Epithelial cell of umbilical artery (primary cell): ENCODE data around the gene LIG3. TPM values are rescaled to one million over a fixed set of nuclear protein-coding genes. Genes with fewer than 3 reads are reported as not detected.

Experiments
- total RNA-seq: library from RNA; depleted of rRNA; stranded (reverse); fragments of >200 nt; gene quantifications from 2 replicates; pipeline ENCODE4 v1.2.3, GENCODE V29; 2014

Gene LIG3
- total RNA-seq = 31.2 and 46.7 TPM in 2 replicates

DNA sequence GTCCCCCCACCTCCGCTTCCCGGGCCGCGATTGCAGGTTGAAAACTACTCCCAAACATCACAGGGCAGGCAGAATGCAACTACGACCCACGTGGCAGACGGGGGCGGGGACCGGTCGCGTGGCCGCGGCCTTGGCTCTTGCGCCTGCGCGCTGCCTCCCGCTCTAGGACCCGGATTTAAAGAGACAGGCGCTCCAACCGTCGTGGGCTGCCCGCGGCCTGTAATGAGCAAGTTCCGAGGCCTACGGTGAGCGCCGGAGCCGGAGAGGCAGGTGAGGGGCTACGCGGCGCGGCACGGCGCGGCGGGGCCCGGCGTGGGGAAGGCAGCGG is at the start of gene LIG3:
Gene LIG3 (plus strand): TSS at position 160 of the 328 bp plus-strand sequence. CDS start 2,494 bp downstream, outside the sequence.

DNA sequence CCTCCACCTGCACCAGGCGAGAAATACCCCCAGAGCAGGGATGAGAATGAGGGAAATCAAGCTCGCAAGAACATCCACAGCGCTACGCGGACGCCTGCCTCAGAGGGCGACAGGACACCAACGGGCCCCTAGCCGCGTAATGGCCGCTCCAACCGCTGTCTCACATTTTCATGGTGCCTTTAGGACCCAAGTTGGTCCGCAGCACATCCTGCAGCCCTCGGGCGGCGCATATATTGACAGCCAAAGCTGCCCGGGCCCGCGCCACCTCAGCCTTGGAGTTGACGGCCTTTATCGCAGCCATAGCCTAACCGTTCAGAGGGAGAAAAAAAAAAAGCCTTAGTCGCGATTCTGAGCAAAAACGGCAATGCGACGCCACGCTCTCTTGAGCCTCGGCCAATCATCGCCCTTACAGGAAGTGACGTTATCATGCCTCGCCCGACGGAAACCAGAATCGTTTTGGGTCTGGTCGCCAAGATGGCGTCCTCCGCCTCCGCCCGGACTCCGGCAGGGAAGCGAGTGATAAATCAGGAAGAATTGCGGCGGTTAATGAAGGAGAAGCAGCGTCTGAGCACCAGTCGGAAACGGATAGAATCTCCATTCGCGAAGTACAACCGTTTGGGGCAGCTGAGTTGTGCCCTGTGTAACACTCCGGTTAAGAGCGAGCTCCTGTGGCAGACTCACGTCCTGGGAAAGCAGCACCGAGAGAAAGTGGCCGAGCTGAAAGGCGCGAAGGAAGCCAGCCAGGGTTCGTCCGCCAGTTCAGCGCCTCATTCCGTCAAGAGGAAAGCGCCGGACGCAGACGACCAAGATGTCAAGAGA is 19.0 kb upstream of the LIG3 start, which contains the start of the genes CCT6B and ZNF830:
Gene CCT6B (minus strand): TSS at position 368 of the 819 bp plus-strand sequence. CDS start 67 bp downstream, at position 301.
Gene ZNF830 (plus strand): TSS at position 448 of the 819 bp plus-strand sequence. CDS start 27 bp downstream, at position 475.

Other genes with a start within 250 kb of the LIG3 start
- gene CCT6B, start 19.1 kb upstream of the LIG3 start, total RNA-seq = 0.32 TPM in 1 of 2 replicates, not detected in the other
- 16.9 and 19.8 TPM in 2 replicates for gene ZNF830, start 19.0 kb upstream of the LIG3 start, total RNA-seq
- 2.6 and 4.7 TPM in 2 replicates for gene RFFL, start 83.2 kb downstream of the LIG3 start, total RNA-seq
- gene RAD51D, start 139.3 kb downstream of the LIG3 start, total RNA-seq = 10.3 and 12.0 TPM in 2 replicates
- not detected in 2 replicates for gene FNDC8, start 141.1 kb downstream of the LIG3 start, total RNA-seq
- 24.2 and 35.4 TPM in 2 replicates for gene NLE1, start 161.8 kb downstream of the LIG3 start, total RNA-seq
- not detected in 2 replicates for gene UNC45B, start 167.3 kb downstream of the LIG3 start, total RNA-seq
- not detected in 2 replicates for gene SLC35G3, start 213.9 kb downstream of the LIG3 start, total RNA-seq